22Rv1 (cell line): ENCODE measurements around the gene GPR156.

ENCODE experiments used
- H3K27ac ChIP-seq: fragments of 450-650 bp; 2 replicates; pipeline ENCODE4 v1.5.1; 2017
- ZFX ChIP-seq: fragments of 450-650 bp; IDR thresholded peaks from 2 replicates; pipeline ENCODE4 v1.6.1; 2017; ENCODE audit warnings: antibody characterized with exemption, borderline replicate concordance
- TF ChIP-seq, protein P1 (sequence below): fragments of 450-650 bp; IDR thresholded peaks from 2 replicates; pipeline ENCODE4 v1.5.1; 2017; ENCODE audit warnings: mild to moderate bottlenecking

Gene GPR156

DNA sequence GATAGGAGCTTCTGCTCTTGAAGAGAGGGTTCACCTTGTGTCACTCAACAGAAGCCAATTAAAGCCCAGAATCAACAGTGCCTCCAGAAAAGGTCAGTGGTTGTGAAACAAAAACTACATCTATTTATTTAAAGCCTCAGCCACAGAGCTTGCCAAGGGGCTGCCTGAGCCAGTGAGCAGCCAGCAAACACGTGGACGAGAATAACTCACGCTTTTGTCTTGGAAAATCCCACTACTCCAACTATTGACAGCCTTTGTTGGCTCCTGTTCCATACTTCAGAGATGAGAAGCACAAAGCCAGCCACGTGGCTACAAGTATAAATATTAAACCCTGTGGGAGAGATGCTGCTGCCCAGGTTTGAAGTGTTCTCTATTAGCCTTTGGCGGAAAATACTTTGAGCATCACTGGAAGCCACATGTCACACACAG is 10.3 kb downstream of the GPR156 start:
- H3K27ac ChIP-seq, result no peak overlapping the region
- TF ChIP-seq, protein P1, sequence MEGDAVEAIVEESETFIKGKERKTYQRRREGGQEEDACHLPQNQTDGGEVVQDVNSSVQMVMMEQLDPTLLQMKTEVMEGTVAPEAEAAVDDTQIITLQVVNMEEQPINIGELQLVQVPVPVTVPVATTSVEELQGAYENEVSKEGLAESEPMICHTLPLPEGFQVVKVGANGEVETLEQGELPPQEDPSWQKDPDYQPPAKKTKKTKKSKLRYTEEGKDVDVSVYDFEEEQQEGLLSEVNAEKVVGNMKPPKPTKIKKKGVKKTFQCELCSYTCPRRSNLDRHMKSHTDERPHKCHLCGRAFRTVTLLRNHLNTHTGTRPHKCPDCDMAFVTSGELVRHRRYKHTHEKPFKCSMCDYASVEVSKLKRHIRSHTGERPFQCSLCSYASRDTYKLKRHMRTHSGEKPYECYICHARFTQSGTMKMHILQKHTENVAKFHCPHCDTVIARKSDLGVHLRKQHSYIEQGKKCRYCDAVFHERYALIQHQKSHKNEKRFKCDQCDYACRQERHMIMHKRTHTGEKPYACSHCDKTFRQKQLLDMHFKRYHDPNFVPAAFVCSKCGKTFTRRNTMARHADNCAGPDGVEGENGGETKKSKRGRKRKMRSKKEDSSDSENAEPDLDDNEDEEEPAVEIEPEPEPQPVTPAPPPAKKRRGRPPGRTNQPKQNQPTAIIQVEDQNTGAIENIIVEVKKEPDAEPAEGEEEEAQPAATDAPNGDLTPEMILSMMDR, result no peak
- TF ChIP-seq ZFX, result no peak

DNA sequence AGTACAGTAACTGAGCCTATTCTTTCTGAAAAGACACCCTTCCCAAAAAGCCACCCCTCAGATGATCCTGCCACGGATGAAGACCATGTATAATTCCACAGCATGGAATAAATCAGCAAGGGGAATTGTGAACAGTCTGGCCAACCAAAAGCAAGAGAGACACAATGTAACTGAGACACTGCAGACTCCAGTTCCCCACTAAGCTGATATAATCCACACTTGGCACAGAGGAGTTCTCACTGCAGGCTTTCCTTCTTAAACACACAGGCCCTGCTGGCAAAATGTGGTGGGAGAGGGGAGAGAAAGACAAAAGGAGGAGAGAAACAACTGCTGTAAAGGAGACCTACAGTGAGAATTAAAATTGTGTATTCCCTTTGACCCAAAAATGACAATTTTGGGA is 12.7 kb downstream of the GPR156 start:
- TF ChIP-seq, protein P1, result no peak
- no peak for TF ChIP-seq ZFX
- H3K27ac ChIP-seq, result no peak overlapping the region

DNA sequence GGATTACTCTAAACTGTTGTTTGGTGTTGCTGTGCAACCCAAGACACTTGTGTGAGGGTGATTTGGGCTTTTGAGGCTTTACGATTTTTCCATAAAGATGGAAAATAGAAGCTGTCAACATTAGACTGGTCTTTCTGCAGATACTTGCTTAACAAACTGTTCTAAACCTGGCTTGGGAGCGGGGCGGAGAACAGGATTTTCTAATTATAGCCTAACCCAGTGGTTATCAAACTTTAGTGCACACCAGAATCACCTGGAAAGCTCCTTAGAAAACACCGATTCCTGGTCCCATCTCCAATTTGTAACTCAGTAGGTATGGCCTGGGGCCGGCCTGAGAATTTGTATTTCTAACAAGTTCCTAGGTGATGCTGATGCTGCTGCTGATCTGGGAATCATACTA is 19.0 kb downstream of the GPR156 start:
- TF ChIP-seq, protein P1, result no peak
- TF ChIP-seq ZFX, result no peak
- H3K27ac ChIP-seq, result no peak overlapping the region

DNA sequence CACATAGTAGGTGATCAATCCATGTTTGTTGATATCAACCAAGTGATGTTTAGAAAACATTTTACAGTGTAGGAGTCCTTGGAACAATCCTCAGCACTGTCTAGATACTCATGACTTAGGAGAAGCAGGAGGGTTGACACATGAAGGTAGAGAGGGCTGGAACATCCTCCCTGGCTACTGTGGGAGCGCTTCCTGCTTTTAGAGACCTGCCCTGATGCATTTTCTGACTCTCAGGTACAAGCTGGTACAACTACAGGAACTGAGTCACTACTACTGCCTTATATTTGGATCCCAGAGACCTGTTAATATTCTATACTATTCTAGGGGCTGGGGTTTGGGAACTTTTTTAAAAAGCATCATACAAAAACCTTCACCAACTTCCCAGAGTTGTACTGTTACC is 20.1 kb downstream of the GPR156 start:
- TF ChIP-seq, protein P1, result no peak
- no peak for TF ChIP-seq ZFX
- H3K27ac ChIP-seq, result no peak overlapping the region

DNA sequence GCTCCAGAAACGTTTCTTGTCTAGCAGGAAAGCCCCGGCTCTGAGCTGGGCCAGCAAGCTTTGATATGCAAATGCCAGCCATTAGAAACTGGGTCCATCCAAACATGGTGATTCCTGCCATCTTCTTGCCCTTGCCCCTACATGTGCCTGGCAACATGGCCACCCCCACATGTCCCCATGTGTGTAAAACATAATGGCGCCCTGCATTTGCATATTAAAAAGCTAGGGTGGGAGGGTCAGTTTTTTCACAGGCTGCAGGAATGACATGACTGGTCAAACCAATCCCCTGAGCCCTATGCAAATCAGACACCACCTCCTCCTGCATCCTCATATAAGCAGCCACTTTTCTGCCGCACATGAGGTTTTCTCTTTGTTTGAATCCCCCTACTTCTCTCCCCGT is 21.2 kb downstream of the GPR156 start:
- no peak for TF ChIP-seq ZFX
- TF ChIP-seq, protein P1, result no peak
- H3K27ac ChIP-seq, result no peak overlapping the region

DNA sequence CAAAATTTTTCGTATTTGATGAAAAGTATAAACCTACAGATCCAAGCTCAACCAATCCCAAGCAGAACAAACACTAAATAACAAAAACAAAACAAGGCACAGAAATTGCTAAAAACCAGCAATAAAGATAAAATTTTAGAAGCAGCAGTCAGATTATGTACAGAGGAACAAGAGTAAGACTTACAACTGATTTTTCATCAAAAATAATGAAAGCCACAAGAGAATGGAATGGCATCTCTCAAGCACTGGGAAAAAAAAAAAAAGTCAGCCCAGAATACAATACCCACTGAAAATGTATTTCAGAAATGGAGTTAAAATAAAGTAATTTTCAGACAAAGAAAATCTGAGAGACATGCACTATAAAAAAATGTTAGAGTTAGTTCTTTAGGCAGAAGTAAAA is 27.0 kb downstream of the GPR156 start:
- TF ChIP-seq ZFX, result no peak
- TF ChIP-seq, protein P1, result no peak
- no peak overlapping the region for H3K27ac ChIP-seq

DNA sequence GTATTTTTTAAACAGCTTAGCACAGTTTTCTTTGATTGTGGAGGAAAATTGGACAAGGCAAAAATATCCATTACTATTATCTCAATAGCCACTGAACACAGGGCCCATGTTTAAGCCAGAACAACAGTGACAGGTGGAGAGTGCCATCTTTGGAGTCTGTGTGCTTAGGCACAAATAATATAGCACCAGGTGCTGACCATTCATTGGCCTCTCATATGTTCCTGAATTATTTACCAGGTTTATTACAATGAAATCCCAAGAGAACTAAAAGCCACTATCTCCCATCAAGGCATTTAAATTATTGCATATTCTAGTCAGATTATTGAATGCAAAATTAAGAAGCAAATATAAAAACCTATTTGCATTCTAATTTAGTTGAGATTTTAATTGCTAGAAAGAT is 39.6 kb downstream of the GPR156 start:
- no peak overlapping the region for H3K27ac ChIP-seq
- no peak for TF ChIP-seq ZFX
- TF ChIP-seq, protein P1, result no peak
